ENCODE data around the gene WWOX. TPM values are rescaled to one million over a fixed set of nuclear protein-coding genes. Genes with fewer than 3 reads are reported as not detected.

Gene WWOX
- total RNA-seq, 1 experiment from 2014 or later: 35.6 TPM

DNA sequence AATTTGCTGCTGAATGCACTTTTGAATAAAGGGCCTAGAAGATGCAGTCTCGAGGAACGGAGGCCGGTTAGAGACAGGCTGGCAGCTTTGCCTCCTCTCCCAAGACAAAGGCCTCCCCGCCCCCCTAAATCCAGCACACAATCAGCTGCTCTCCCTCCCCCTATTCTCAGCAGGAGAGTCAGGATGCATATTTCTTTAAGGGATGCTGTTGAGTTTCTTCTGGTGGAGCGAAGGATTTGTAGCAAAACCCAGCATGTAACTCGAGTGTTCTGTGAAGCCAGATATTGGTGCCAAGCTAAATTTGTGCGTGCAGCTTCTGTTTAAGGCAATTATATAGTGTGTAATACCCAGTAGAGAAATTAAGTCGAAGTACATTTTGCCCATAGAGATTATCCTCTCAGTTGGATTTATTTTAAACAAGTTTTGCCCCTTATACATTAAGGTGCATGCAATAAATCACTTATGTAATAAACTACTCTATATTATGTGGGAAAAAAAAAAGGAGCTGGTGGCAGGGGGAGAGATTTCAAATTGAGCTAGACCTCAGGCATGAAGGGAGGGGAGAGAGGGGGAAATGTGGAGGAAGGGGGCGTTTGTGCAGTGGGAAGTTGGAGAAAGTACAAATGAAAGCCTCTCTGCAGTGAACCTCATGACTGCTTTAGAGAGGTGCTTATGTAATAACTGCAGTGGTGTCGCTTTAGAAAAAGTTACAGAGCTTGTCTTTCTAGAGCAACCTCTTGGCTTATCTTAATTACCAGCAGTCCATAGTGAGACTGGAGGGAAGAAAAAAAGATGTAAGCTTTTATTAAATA, 901.9 kb downstream of the WWOX start:
- no peaks in the 10 kb centered on the region for H3K9me2 ChIP-seq (ENCODE audit: insufficient read depth)
- CTCF ChIA-PET: no interaction called here
- BruUV-seq (replicated peaks): no TSS peak
- no peaks in the 10 kb centered on the region for H3K4me1 ChIP-seq (replicated peaks; ENCODE audit: insufficient read depth)
- H3F3A ChIP-seq (ENCODE audit: insufficient read depth, low read depth): no peaks in the 10 kb centered on the region
- no peak overlapping the region for H3K27ac ChIP-seq
- TF ChIP-seq EZH2 (IDR thresholded peaks at IDR 0.05; ENCODE audit: low read depth): no peak
- TF ChIP-seq, protein P1, sequence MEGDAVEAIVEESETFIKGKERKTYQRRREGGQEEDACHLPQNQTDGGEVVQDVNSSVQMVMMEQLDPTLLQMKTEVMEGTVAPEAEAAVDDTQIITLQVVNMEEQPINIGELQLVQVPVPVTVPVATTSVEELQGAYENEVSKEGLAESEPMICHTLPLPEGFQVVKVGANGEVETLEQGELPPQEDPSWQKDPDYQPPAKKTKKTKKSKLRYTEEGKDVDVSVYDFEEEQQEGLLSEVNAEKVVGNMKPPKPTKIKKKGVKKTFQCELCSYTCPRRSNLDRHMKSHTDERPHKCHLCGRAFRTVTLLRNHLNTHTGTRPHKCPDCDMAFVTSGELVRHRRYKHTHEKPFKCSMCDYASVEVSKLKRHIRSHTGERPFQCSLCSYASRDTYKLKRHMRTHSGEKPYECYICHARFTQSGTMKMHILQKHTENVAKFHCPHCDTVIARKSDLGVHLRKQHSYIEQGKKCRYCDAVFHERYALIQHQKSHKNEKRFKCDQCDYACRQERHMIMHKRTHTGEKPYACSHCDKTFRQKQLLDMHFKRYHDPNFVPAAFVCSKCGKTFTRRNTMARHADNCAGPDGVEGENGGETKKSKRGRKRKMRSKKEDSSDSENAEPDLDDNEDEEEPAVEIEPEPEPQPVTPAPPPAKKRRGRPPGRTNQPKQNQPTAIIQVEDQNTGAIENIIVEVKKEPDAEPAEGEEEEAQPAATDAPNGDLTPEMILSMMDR (conservative IDR thresholded peaks at IDR 0.05): no peak
- no peaks in the 10 kb centered on the region for H4K20me1 ChIP-seq (ENCODE audit: insufficient read depth)
- no peaks in the 10 kb centered on the region for H3K79me2 ChIP-seq (ENCODE audit: low read depth)
- H3K9me3 ChIP-seq (ENCODE audit: insufficient read depth, low read depth): no peaks in the 10 kb centered on the region
- intact Hi-C loops (cut with micrococcal nuclease; ENCODE audit: unreplicated experiment): no loop called here
- no peak for DNase-seq
- no peak overlapping the region for H3K4me3 ChIP-seq
- H2AFZ ChIP-seq: no peak overlapping the region
- POLR2A ChIA-PET (ENCODE audit: unreplicated experiment): no interaction called here
- H3K4me2 ChIP-seq: no peak overlapping the region
- no peaks in the 10 kb centered on the region for H3K36me3 ChIP-seq (ENCODE audit: low read depth)
- H3K27me3 ChIP-seq (ENCODE audit: insufficient read depth, low read depth): no peaks in the 10 kb centered on the region

DNA sequence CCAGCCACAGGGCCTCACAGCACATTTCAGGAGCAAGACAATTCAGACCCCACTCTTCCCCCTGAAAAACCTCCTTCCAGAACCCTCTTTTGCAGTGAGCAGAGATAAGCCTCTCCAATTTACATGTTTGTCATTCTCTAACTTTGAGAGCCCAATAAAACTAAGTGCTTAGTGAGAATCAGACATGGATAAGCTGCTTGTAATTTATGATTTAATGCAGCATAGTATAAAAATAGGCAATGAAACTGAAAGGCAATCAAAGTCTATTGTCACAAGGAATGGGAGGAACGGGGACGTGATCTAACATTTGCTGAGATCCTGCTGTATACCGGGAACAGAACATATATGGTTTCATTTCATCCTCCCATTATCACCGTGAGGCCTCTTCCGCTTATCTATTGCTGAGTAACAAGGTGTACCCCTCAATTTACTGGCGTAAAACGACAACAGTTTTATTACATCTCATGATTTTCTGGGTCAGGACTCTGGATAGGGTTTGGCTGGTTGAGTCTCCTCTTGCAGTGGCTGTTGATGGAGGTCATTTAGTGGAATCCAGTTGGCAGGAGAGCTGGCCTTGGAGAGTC, 903.7 kb downstream of the WWOX start:
- no peaks in the 10 kb centered on the region for H3K79me2 ChIP-seq (ENCODE audit: low read depth)
- H3F3A ChIP-seq (ENCODE audit: insufficient read depth, low read depth): peaks cover 12% of the 10 kb centered on the region
- ChIA-PET CTCF (no interaction called here), POLR2A (ENCODE audit: unreplicated experiment) (interaction anchor here (0.7 kb wide), 1 partner anchor 13 kb away, joined by 3 read pairs; no protein-coding TSS in a partner anchor)
- no peak overlapping the region for H3K4me2 ChIP-seq
- TF ChIP-seq, protein P1 (conservative IDR thresholded peaks at IDR 0.05): no peak
- H3K4me1 ChIP-seq (replicated peaks; ENCODE audit: insufficient read depth): peaks cover 17% of the 10 kb centered on the region
- H3K4me3 ChIP-seq: no peak overlapping the region
- no peaks in the 10 kb centered on the region for H3K9me2 ChIP-seq (ENCODE audit: insufficient read depth)
- H4K20me1 ChIP-seq (ENCODE audit: insufficient read depth): no peaks in the 10 kb centered on the region
- intact Hi-C loops (cut with micrococcal nuclease; ENCODE audit: unreplicated experiment): no loop called here
- BruUV-seq (replicated peaks): no TSS peak
- DNase-seq: no peak
- no peak overlapping the region for H2AFZ ChIP-seq
- H3K27me3 ChIP-seq (ENCODE audit: insufficient read depth, low read depth): no peaks in the 10 kb centered on the region
- H3K36me3 ChIP-seq (ENCODE audit: low read depth): no peaks in the 10 kb centered on the region
- H3K9me3 ChIP-seq (ENCODE audit: insufficient read depth, low read depth): no peaks in the 10 kb centered on the region
- no peak overlapping the region for H3K27ac ChIP-seq

DNA sequence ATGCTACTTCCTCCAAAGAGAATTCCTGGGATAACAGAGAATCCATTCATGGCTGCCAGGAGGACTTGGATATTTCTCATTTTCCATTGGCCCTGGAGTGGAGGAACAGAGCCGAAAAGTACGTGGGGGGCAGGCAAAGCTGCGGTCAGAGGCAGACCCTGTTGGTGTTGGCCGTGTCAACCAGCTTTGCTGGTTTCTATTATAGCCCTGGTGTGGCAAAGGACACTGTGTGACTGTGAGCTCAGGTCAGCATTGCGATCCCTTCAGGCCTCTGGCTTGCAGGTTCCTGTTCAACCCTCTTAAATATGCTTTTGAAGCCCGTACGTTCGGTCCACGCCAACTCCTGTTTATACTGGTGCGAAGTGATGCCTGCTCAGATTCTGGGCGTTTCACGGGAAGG, 904.9 kb downstream of the WWOX start:
- ChIA-PET POLR2A (ENCODE audit: unreplicated experiment) (no interaction called here), CTCF (no interaction called here)
- no peaks in the 10 kb centered on the region for H4K20me1 ChIP-seq (ENCODE audit: insufficient read depth)
- TF ChIP-seq, protein P1 (conservative IDR thresholded peaks at IDR 0.05): no peak
- no peak for TF ChIP-seq EZH2 (IDR thresholded peaks at IDR 0.05; ENCODE audit: low read depth)
- no peak for DNase-seq
- H3K4me2 ChIP-seq: no peak overlapping the region
- no peaks in the 10 kb centered on the region for H3K9me3 ChIP-seq (ENCODE audit: insufficient read depth, low read depth)
- no peak overlapping the region for H3K27ac ChIP-seq
- intact Hi-C loops (cut with micrococcal nuclease; ENCODE audit: unreplicated experiment): no loop called here
- BruUV-seq (replicated peaks): no TSS peak
- H2AFZ ChIP-seq: no peak overlapping the region
- H3K4me1 ChIP-seq (replicated peaks; ENCODE audit: insufficient read depth): peaks cover 21% of the 10 kb centered on the region
- H3K4me3 ChIP-seq: no peak overlapping the region
- no peaks in the 10 kb centered on the region for H3K36me3 ChIP-seq (ENCODE audit: low read depth)
- H3F3A ChIP-seq (ENCODE audit: insufficient read depth, low read depth): peaks cover 20% of the 10 kb centered on the region
- H3K27me3 ChIP-seq (ENCODE audit: insufficient read depth, low read depth): no peaks in the 10 kb centered on the region
- no peaks in the 10 kb centered on the region for H3K79me2 ChIP-seq (ENCODE audit: low read depth)
- no peaks in the 10 kb centered on the region for H3K9me2 ChIP-seq (ENCODE audit: insufficient read depth)

Measured in PC-9 (cell line).